Panc1 (cell line): ENCODE measurements around the gene CD164L2. TPM values are rescaled to one million over a fixed set of nuclear protein-coding genes. Genes with fewer than 3 reads are reported as not detected.

Experiments used
- ATAC-seq: fragments of 200-7000 bp; cut with Tn5 transposase; 2 replicates; pipeline ENCODE4 v1.9.1; 2020; ENCODE audit warnings: mild to moderate bottlenecking, moderate library complexity
- BruUV-seq: library from RNA; stranded (reverse); fragments of 400-500 nt; replicated peaks from 2 replicates; lab custom pipeline; 2021; lab: Mats Ljungman, UMichigan
- CTCF ChIA-PET: fragments of 300-600 bp; sonication (Branson Sonifier 250); formaldehyde crosslinking; loops from one replicate; lab custom pipeline; 2022; ENCODE audit warnings: antibody characterized with exemption; lab: Charles Lee
- POLR2A ChIA-PET: fragments of 300-600 bp; sonication (Branson Sonifier 250); formaldehyde crosslinking; loops from one replicate; lab custom pipeline; 2022; ENCODE audit warnings: antibody characterized with exemption; lab: Charles Lee
- DNase-seq: peaks from one replicate; pipeline ENCODE4 v3.0.0-alpha.2; 2010; ENCODE audit warnings: low read depth, low spot score
- H3K27ac ChIP-seq: 2 replicates; pipeline ENCODE4 v1.5.1; 2011; ENCODE audit warnings: mild to moderate bottlenecking, low read length, inconsistent platforms
- H3K27me3 ChIP-seq: fragments of 200-500 bp; sonication (Bioruptor generic); 2 replicates; pipeline ENCODE4 v1.6.0; 2014; ENCODE audit warnings: low read length, inconsistent platforms; ENCODE audit not compliant: control insufficient read depth, insufficient read depth
- H3K36me3 ChIP-seq: fragments of 200-500 bp; sonication (Bioruptor generic); 2 replicates; pipeline ENCODE4 v1.5.1; 2014; ENCODE audit warnings: inconsistent platforms, mild to moderate bottlenecking, low read length, moderate library complexity; ENCODE audit not compliant: control insufficient read depth, insufficient read depth
- H3K4me1 ChIP-seq: 2 replicates; pipeline ENCODE4 v1.5.1; 2011; ENCODE audit warnings: inconsistent platforms, mild to moderate bottlenecking, low read length, moderate library complexity; ENCODE audit not compliant: control insufficient read depth, insufficient read depth
- H3K4me3 ChIP-seq, 2 experiments: 2 replicates each; pipeline ENCODE4 v1.5.1; 2011 to 2012; ENCODE audit warnings: low read depth in 2 of 2, low read length in 2 of 2, mild to moderate bottlenecking in 2 of 2, inconsistent platforms in 1 of 2, moderate library complexity in 1 of 2
- H3K9me3 ChIP-seq: fragments of 200-500 bp; sonication (Bioruptor generic); 2 replicates; pipeline ENCODE4 v1.5.1; 2014; ENCODE audit warnings: low read depth, mild to moderate bottlenecking, inconsistent platforms, low read length, moderate library complexity; ENCODE audit not compliant: control insufficient read depth, insufficient read depth
- POLR2AphosphoS5 ChIP-seq: IDR thresholded peaks from 2 replicates; pipeline ENCODE4 v1.6.1; 2012; ENCODE audit warnings: mild to moderate bottlenecking, low read depth, low read length, moderate library complexity
- SIN3A ChIP-seq: IDR thresholded peaks from 2 replicates; pipeline ENCODE4 v1.6.1; 2012; ENCODE audit warnings: low read depth, mild to moderate bottlenecking, low read length, moderate library complexity, borderline replicate concordance; ENCODE audit not compliant: insufficient read depth
- TCF7L2 ChIP-seq: IDR thresholded peaks from 2 replicates; pipeline ENCODE4 v1.6.1; 2011; ENCODE audit warnings: mild to moderate bottlenecking, low read depth, low read length, inconsistent platforms
- in situ Hi-C: cut with HindIII; loops from 2 replicates; pipeline ENCODE4 v1.10.0; 2016; ENCODE audit warnings: low sequenced_read_pairs, low pct_unique_long_range_greater_than_20kb
- intact Hi-C: fragments of 100-400 bp; cut with micrococcal nuclease; formaldehyde crosslinking; loops from one replicate; pipeline ENCODE4 v1.10.0; 2022; ENCODE audit not compliant: unreplicated experiment
- total RNA-seq: library from RNA; stranded (reverse); gene quantifications from one replicate; pipeline ENCODE4 v1.2.1, GENCODE V29; 2021; ENCODE audit not compliant: unreplicated experiment
- TF ChIP-seq, protein P1 (sequence below), 2 experiments: IDR thresholded peaks; 2 replicates each; pipeline ENCODE4 v1.6.1; 2011 to 2012; ENCODE audit warnings: low read depth in 2 of 2, control low read depth in 1 of 2, low read length in 1 of 2, mild to moderate bottlenecking in 1 of 2, moderate library complexity in 1 of 2; ENCODE audit not compliant: insufficient read depth in 1 of 2
- TF ChIP-seq, protein P2 (sequence below): fragments of 450-650 bp; IDR thresholded peaks from 2 replicates; pipeline ENCODE4 v1.5.1; 2017; ENCODE audit warnings: mild to moderate bottlenecking

CD164L2 gene
- total RNA-seq, 1 experiment from 2014 or later = 0.13 TPM

DNA sequence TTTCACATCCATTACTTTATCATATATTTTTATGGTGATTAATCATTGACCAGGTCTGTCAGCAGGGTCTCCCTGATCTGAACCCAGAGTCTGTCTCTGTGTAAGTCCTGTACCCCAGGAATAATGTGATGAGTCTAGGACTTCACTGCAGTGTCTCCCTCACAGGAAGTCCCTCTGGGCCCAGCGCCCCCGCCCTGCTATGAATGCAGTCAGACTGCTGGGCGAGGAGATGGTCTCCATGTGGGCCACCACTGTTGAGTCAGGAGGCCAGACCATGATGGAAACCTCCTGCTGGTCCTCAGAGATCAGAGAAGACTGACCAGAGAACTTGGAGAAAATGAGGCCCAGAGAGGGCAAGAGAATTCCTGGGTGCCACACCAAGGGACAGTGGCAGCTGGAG is 51.7 kb downstream of the CD164L2 start:
- Histone ChIP-seq H3K4me3 (no peak overlapping the region), H3K36me3 (peaks cover 2% of the 10 kb centered on the region), H3K27me3 (no peaks in the 10 kb centered on the region), H3K9me3 (no peaks in the 10 kb centered on the region), H3K27ac (no peak overlapping the region), H3K4me1 (peaks cover 7% of the 10 kb centered on the region; the same call in 1 of the 2 replicates)
- ChIA-PET POLR2A (interaction anchor here (0.5 kb wide), 1 partner anchor 8 kb away, joined by 3 read pairs; no protein-coding TSS in a partner anchor), CTCF (no interaction called here)
- ATAC-seq (no peak), DNase-seq (no peak)
- in situ Hi-C loops (no loop called here), intact Hi-C loops (no loop called here)
- TF ChIP-seq POLR2AphosphoS5 (no peak), TCF7L2 (no peak), SIN3A (no peak)
- TF ChIP-seq, protein P1, sequence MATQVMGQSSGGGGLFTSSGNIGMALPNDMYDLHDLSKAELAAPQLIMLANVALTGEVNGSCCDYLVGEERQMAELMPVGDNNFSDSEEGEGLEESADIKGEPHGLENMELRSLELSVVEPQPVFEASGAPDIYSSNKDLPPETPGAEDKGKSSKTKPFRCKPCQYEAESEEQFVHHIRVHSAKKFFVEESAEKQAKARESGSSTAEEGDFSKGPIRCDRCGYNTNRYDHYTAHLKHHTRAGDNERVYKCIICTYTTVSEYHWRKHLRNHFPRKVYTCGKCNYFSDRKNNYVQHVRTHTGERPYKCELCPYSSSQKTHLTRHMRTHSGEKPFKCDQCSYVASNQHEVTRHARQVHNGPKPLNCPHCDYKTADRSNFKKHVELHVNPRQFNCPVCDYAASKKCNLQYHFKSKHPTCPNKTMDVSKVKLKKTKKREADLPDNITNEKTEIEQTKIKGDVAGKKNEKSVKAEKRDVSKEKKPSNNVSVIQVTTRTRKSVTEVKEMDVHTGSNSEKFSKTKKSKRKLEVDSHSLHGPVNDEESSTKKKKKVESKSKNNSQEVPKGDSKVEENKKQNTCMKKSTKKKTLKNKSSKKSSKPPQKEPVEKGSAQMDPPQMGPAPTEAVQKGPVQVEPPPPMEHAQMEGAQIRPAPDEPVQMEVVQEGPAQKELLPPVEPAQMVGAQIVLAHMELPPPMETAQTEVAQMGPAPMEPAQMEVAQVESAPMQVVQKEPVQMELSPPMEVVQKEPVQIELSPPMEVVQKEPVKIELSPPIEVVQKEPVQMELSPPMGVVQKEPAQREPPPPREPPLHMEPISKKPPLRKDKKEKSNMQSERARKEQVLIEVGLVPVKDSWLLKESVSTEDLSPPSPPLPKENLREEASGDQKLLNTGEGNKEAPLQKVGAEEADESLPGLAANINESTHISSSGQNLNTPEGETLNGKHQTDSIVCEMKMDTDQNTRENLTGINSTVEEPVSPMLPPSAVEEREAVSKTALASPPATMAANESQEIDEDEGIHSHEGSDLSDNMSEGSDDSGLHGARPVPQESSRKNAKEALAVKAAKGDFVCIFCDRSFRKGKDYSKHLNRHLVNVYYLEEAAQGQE (IDR thresholded peaks at IDR 0.05; ENCODE audit: insufficient read depth in 1 of 2, low read depth in 2 of 2, low read length in 1 of 2) = no peak
- TF ChIP-seq, protein P2, sequence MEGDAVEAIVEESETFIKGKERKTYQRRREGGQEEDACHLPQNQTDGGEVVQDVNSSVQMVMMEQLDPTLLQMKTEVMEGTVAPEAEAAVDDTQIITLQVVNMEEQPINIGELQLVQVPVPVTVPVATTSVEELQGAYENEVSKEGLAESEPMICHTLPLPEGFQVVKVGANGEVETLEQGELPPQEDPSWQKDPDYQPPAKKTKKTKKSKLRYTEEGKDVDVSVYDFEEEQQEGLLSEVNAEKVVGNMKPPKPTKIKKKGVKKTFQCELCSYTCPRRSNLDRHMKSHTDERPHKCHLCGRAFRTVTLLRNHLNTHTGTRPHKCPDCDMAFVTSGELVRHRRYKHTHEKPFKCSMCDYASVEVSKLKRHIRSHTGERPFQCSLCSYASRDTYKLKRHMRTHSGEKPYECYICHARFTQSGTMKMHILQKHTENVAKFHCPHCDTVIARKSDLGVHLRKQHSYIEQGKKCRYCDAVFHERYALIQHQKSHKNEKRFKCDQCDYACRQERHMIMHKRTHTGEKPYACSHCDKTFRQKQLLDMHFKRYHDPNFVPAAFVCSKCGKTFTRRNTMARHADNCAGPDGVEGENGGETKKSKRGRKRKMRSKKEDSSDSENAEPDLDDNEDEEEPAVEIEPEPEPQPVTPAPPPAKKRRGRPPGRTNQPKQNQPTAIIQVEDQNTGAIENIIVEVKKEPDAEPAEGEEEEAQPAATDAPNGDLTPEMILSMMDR = no peak
- BruUV-seq = no TSS peak

DNA sequence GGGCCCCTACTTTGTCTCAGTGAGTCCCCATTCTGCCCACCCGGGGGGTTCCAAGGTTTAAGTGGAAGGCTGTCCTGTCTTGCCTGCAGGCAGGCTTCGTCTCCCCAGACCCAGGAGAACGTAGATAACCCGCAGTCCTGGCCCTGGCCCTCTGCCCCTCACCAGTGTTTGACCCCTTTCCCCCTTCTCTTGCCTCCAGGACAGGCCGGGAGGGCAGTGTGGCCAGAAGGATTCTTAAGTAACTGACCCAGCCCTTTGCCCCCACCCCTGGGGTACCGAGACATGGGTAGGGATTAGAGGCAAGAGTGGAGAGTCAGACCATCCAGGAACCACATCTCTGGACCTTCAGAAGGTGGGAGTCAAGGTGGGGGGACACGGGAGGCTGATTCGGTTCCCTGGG is 52.3 kb downstream of the CD164L2 start:
- DNase-seq (no peak), ATAC-seq (no peak)
- intact Hi-C loops = no loop called here
- ChIA-PET CTCF (no interaction called here), POLR2A (no interaction called here)
- no TSS peak for BruUV-seq
- peaks cover 2% of the 10 kb centered on the region for H3K36me3 ChIP-seq
- no peak overlapping the region for H3K27ac ChIP-seq
- H3K4me3 ChIP-seq = no peak overlapping the region
- H3K27me3 ChIP-seq = no peaks in the 10 kb centered on the region
- H3K4me1 ChIP-seq = peaks cover 7% of the 10 kb centered on the region; the same call in 1 of the 2 replicates
- no peaks in the 10 kb centered on the region for H3K9me3 ChIP-seq
- TF ChIP-seq TCF7L2 (no peak), POLR2AphosphoS5 (no peak)
- TF ChIP-seq, protein P2 = no peak
- in situ Hi-C loops = no loop called here

Other genes with a start within 250 kb of the CD164L2 start
- 31.3 TPM for gene SLC9A1, start 228.2 kb downstream of the CD164L2 start, total RNA-seq
- gene WDTC1, start 148.7 kb downstream of the CD164L2 start, total RNA-seq = 24.6 TPM
- 55.3 TPM for gene TMEM222, start 61.2 kb downstream of the CD164L2 start, total RNA-seq
- gene SYTL1, start 41.3 kb downstream of the CD164L2 start, total RNA-seq = 2.4 TPM
- 56.9 TPM for gene MAP3K6, start 16.4 kb downstream of the CD164L2 start, total RNA-seq
- not detected for gene FCN3, start 8.5 kb downstream of the CD164L2 start, total RNA-seq
- 0.95 TPM for gene GPR3, start 9.3 kb upstream of the CD164L2 start, total RNA-seq
- gene WASF2, start 106.8 kb upstream of the CD164L2 start, total RNA-seq = 121 TPM
- 47.1 TPM for gene AHDC1, start 220.8 kb upstream of the CD164L2 start, total RNA-seq